Gastrocnemius medialis (tissue), 4 donors: Measurements from ENCODE around the gene MGRN1.

Experiments used
- POLR2A ChIP-seq, 2 donors: fragments of 450-650 bp; IDR thresholded peaks; one replicate each; pipeline ENCODE4 v1.6.1; 2017; ENCODE audit warnings: antibody characterized with exemption in 2 of 2, mild to moderate bottlenecking in 2 of 2, moderate library complexity in 2 of 2
- TF ChIP-seq, protein P1 (sequence below), 5 experiments: fragments of 450-650 bp in 3 of 5; fragments of 200-600 bp in 2 of 5; sonication (generic) in 2 of 5; IDR thresholded peaks in 4 of 5; conservative IDR thresholded peaks in 1 of 5; 1 replicate in 4 of 5; 2 replicates in 1 of 5; pipeline ENCODE4 v1.5.1; 2016 to 2019; ENCODE audit warnings: antibody characterized with exemption in 5 of 5, mild to moderate bottlenecking in 3 of 5, moderate library complexity in 3 of 5

GRCh38 chr16:4700380-4700996, 75.9 kb downstream of the MGRN1 start:
- TF ChIP-seq, protein P1, sequence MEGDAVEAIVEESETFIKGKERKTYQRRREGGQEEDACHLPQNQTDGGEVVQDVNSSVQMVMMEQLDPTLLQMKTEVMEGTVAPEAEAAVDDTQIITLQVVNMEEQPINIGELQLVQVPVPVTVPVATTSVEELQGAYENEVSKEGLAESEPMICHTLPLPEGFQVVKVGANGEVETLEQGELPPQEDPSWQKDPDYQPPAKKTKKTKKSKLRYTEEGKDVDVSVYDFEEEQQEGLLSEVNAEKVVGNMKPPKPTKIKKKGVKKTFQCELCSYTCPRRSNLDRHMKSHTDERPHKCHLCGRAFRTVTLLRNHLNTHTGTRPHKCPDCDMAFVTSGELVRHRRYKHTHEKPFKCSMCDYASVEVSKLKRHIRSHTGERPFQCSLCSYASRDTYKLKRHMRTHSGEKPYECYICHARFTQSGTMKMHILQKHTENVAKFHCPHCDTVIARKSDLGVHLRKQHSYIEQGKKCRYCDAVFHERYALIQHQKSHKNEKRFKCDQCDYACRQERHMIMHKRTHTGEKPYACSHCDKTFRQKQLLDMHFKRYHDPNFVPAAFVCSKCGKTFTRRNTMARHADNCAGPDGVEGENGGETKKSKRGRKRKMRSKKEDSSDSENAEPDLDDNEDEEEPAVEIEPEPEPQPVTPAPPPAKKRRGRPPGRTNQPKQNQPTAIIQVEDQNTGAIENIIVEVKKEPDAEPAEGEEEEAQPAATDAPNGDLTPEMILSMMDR (IDR thresholded peaks at IDR 0.05 in 4 of 5, conservative IDR thresholded peaks at IDR 0.05 in 1 of 5): no peak
- no peak for TF ChIP-seq POLR2A (IDR thresholded peaks at IDR 0.05)
